DND-41 (cell line): ENCODE data around the gene LRRC32.

Experiments
- ATAC-seq: fragments of 200-7000 bp; cut with Tn5 transposase; 3 replicates; pipeline ENCODE4 v1.9.1; 2021; ENCODE audit warnings: low read depth; ENCODE audit not compliant: insufficient read depth
- DNase-seq: peaks from one replicate; pipeline ENCODE4 v3.0.0-alpha.2; 2020
- H2AFZ ChIP-seq: 2 replicates; pipeline ENCODE4 v1.6.0; 2012; ENCODE audit warnings: low read depth, low read length
- H3K27ac ChIP-seq: 2 replicates; pipeline ENCODE4 v1.5.1; 2012; ENCODE audit warnings: low read length, inconsistent platforms
- H3K27me3 ChIP-seq: fragments of 200-600 bp; sonication (generic); 2 replicates; pipeline ENCODE4 v1.6.0; 2012; ENCODE audit warnings: low read length, mild to moderate bottlenecking, inconsistent platforms; ENCODE audit not compliant: insufficient read depth, poor library complexity
- H3K36me3 ChIP-seq: 2 replicates; pipeline ENCODE4 v1.5.1; 2012; ENCODE audit warnings: low read length, inconsistent platforms; ENCODE audit not compliant: insufficient read depth
- H3K4me1 ChIP-seq: 2 replicates; pipeline ENCODE4 v1.5.1; 2012; ENCODE audit warnings: mild to moderate bottlenecking, low read length; ENCODE audit not compliant: insufficient read depth
- H3K4me2 ChIP-seq: 2 replicates; pipeline ENCODE4 v1.6.0; 2012; ENCODE audit warnings: mild to moderate bottlenecking, moderate library complexity, low read length, inconsistent platforms; ENCODE audit not compliant: insufficient read depth
- H3K4me3 ChIP-seq, 2 experiments: fragments of 200-600 bp in 1 of 2; shearing (Covaris generic) in 1 of 2; 2 replicates each; pipeline ENCODE4 v1.5.1; 2012 to 2016; ENCODE audit warnings: inconsistent platforms in 2 of 2, low read length in 2 of 2, mild to moderate bottlenecking in 2 of 2, low read depth in 1 of 2, moderate library complexity in 1 of 2
- H3K79me2 ChIP-seq: 2 replicates; pipeline ENCODE4 v1.6.0; 2012; ENCODE audit warnings: low read length, inconsistent platforms; ENCODE audit not compliant: insufficient read depth
- H3K9ac ChIP-seq: 2 replicates; pipeline ENCODE4 v1.6.0; 2012; ENCODE audit warnings: low read depth, mild to moderate bottlenecking, inconsistent platforms, low read length, moderate library complexity
- H3K9me3 ChIP-seq: 2 replicates; pipeline ENCODE4 v1.5.1; 2012; ENCODE audit warnings: low read length, moderate library complexity, mild to moderate bottlenecking, inconsistent platforms; ENCODE audit not compliant: insufficient read depth, severe bottlenecking
- H4K20me1 ChIP-seq: 2 replicates; pipeline ENCODE4 v1.6.0; 2012; ENCODE audit warnings: low read length; ENCODE audit not compliant: insufficient read depth
- EZH2 ChIP-seq: IDR thresholded peaks from 3 replicates; pipeline ENCODE4 v1.6.1; 2012; ENCODE audit warnings: borderline replicate concordance, low read depth, mild to moderate bottlenecking, moderate library complexity, low read length, inconsistent platforms; ENCODE audit not compliant: severe bottlenecking
- TF ChIP-seq, protein P1 (sequence below): IDR thresholded peaks from 2 replicates; pipeline ENCODE4 v1.5.1; 2012; ENCODE audit warnings: borderline replicate concordance, low read length, moderate library complexity, mild to moderate bottlenecking; ENCODE audit not compliant: poor library complexity, severe bottlenecking; ENCODE audit errors: extremely low read depth

Gene LRRC32

DNA sequence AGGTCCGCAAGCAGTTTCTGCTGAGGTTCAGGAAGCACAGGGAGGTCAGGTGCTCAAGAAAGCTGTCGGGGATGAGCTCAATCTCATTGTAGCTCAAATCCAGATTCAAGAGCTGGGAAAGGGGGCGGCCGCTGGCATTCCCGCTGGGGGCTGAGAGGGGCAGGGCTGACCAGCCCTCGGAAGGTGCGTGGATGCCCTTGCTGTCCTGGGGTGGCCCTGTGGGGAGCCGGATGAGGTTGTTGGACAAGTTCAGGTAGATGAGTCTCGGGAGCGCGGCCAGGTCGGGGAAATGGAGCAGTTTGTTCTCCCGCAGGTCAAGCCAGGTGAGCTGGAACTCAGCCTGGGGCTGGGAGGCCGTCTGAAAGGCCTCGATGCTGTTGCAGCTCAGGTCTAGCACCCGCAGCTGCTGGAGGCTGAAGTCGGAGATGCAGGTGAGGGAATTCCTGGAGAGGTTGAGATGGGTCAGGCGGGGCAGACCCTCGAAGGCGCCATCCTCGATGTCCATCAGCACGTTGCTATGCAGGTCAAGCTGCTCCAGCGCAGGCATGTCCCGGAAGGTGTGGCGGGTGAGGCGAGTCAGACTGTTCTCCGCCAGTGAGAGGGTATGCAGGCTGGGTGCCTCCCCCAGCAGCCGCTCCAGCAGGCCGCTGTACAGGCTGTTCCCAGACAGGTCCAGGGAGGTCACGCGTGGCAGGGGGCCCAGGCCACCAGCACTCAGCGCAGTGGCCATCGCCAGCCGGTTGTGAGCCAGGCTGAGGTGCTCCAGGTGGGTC, 9.8 kb downstream of the LRRC32 start:
- H3K27ac ChIP-seq, result no peak overlapping the region
- DNase-seq (no peak), ATAC-seq (no peak)
- no peak overlapping the region for H3K4me3 ChIP-seq
- no peak overlapping the region for H3K9ac ChIP-seq
- no peak overlapping the region for H3K4me2 ChIP-seq
- H3K36me3 ChIP-seq, result no peaks in the 10 kb centered on the region
- no peaks in the 10 kb centered on the region; the same call in 1 of the 2 replicates for H3K4me1 ChIP-seq
- H3K27me3 ChIP-seq, result no peaks in the 10 kb centered on the region
- TF ChIP-seq EZH2, result no peak
- TF ChIP-seq, protein P1, sequence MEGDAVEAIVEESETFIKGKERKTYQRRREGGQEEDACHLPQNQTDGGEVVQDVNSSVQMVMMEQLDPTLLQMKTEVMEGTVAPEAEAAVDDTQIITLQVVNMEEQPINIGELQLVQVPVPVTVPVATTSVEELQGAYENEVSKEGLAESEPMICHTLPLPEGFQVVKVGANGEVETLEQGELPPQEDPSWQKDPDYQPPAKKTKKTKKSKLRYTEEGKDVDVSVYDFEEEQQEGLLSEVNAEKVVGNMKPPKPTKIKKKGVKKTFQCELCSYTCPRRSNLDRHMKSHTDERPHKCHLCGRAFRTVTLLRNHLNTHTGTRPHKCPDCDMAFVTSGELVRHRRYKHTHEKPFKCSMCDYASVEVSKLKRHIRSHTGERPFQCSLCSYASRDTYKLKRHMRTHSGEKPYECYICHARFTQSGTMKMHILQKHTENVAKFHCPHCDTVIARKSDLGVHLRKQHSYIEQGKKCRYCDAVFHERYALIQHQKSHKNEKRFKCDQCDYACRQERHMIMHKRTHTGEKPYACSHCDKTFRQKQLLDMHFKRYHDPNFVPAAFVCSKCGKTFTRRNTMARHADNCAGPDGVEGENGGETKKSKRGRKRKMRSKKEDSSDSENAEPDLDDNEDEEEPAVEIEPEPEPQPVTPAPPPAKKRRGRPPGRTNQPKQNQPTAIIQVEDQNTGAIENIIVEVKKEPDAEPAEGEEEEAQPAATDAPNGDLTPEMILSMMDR, result no peak
- H4K20me1 ChIP-seq, result no peaks in the 10 kb centered on the region; the same call in 1 of the 2 replicates
- no peaks in the 10 kb centered on the region for H3K79me2 ChIP-seq
- no peaks in the 10 kb centered on the region for H3K9me3 ChIP-seq
- H2AFZ ChIP-seq, result no peak overlapping the region

DNA sequence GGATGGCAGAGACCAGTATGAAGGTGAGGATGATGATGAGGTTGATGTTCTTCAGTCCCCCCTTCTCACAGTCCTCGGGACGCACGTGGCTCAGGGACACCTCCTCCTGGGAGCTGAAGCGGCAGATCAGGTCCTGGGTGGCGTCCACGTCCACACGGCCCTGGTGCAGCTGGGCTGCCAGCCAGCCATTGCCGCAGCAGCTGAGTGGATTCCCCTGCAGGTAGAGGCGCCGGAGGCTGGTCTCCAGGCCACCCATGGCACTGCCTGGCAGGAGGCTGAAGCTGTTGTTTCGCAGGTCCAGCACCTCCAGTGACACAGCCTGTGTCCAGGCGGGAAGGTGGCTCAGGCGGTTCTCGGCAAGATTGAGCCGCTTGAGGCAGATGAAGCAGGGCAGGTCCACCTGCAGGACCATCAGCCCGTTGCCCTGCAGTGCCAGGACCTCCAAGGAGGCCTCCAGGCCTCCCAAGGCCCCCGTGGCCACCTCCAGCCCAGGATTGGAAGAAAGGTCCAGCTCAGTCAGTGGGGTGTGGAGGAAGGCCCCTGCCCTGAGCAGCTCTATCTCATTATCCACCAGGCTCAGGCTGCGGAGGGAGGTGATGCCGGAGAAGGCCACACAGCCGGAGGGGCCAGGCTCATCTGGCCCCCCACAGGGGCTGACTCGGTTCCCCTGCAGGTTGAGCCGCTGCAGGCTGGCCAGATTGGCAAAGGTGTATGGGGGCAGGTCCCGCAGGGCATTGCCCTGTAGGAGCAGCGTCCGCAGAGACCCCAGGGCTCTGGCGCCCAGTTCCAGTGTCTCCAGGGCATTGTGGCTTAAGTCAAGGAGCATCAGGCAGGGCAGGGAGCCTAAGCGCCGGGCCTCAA, 10.6 kb downstream of the LRRC32 start:
- Histone ChIP-seq H3K9me3 (no peaks in the 10 kb centered on the region), H3K79me2 (no peaks in the 10 kb centered on the region), H3K4me2 (no peak overlapping the region), H3K9ac (no peak overlapping the region), H4K20me1 (no peaks in the 10 kb centered on the region; the same call in 1 of the 2 replicates), H3K27me3 (no peaks in the 10 kb centered on the region), H2AFZ (no peak overlapping the region), H3K4me1 (no peaks in the 10 kb centered on the region; the same call in 1 of the 2 replicates), H3K4me3 (no peak overlapping the region), H3K36me3 (no peaks in the 10 kb centered on the region), H3K27ac (no peak overlapping the region)
- no peak for TF ChIP-seq EZH2
- TF ChIP-seq, protein P1, result no peak
- DNase-seq, result no peak
- ATAC-seq, result no peak

DNA sequence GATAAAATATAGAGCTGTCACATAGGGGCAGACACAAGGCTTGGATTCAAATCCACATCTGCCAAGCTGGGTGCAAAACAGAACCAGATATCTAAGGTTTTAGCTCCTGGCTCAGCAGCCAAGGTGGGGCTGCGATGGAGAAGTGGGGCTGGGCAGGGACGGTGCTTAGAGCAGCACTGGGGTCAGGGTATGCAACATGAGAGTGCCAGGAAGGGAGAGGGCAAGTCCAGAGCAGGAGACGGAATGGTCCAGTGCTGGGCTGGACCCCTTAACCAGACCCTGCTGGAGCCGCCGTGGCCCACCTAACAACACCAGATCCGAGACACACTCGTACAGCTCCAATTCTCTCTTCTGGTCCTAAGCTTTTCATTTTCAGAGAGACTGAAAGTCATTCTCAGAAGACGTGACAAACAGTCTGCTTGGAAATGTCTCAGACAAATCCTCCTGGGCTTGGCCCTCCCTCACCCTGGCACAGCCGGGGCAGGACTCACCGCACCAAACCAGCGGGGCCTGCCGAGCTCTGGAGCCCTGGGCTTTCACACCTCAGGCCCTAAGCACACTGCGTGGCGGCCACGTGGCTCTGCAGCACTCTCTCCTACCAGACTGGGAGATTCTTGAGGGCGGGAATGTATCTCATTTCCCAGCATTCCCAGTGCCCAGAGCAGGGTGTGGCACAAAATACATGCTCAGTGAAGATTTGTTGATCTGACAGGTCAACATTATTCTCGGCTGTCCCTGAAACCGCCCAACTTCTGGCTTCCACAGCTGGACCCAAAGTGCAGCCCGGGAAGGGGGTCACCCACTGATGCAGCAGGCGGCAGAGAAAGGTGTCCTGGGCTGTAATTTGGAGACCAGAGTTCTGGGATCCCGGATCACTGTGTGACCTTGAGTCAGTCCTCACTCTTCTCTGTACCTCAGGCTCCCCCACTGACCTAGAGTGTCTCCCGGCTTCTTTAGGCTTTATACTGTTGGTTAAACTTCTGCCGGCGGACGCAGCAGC, 11.6 kb downstream of the LRRC32 start:
- no peak overlapping the region for H3K27ac ChIP-seq
- ATAC-seq, result no peak
- no peak overlapping the region for H3K4me2 ChIP-seq
- H3K4me3 ChIP-seq, result no peak overlapping the region
- H3K9ac ChIP-seq, result no peak overlapping the region
- no peak for DNase-seq
- H3K9me3 ChIP-seq, result no peaks in the 10 kb centered on the region
- H3K4me1 ChIP-seq, result no peaks in the 10 kb centered on the region
- H2AFZ ChIP-seq, result no peak overlapping the region
- TF ChIP-seq, protein P1, result no peak
- TF ChIP-seq EZH2, result no peak
- H3K79me2 ChIP-seq, result no peaks in the 10 kb centered on the region
- no peaks in the 10 kb centered on the region for H3K36me3 ChIP-seq
- no peaks in the 10 kb centered on the region for H3K27me3 ChIP-seq
- H4K20me1 ChIP-seq, result no peaks in the 10 kb centered on the region; the same call in 1 of the 2 replicates
